ENCODE results near the gene HSD17B3. TPM values are rescaled to one million over a fixed set of nuclear protein-coding genes. Genes with fewer than 3 reads are reported as not detected.
"Not testable (repeated sequence)": the region's sequence is repeated elsewhere in the genome, so short reads cannot be mapped to it uniquely, and the experiment has no call there.

The HSD17B3 gene
- total RNA-seq, 1 donor from 2014 or later: not detected

DNA sequence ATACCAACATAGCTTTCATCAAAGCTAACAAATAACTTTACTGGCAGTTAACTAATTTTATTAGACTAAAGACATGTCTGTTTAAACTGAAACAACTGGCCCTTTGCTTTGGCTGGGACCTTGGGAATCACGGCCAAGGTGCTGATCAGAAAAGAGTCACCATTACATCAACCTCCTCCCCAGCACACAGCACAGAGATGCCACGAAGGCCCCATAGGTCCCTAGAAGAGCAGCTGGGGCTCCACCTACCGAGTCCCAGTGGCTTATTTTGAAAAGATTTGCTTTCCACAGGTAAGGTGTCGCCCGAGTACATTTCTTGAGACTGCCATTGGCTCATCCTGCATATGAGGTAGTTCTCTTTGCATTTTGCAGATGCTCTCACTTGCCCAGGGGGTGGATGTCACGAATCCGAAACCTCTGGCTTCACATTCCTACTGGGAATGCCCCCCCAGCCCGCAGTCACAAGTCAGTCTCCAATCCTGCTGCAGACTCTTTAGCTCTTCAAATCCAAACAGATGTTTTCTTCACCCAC, 18.8 kb upstream of the HSD17B3 start:
- no peaks in the 10 kb centered on the region for H3K27me3 ChIP-seq (ENCODE audit: control insufficient read depth, insufficient read depth, low read length)
- no peak for DNase-seq (ENCODE audit: low read depth)
- TF ChIP-seq, protein P1, sequence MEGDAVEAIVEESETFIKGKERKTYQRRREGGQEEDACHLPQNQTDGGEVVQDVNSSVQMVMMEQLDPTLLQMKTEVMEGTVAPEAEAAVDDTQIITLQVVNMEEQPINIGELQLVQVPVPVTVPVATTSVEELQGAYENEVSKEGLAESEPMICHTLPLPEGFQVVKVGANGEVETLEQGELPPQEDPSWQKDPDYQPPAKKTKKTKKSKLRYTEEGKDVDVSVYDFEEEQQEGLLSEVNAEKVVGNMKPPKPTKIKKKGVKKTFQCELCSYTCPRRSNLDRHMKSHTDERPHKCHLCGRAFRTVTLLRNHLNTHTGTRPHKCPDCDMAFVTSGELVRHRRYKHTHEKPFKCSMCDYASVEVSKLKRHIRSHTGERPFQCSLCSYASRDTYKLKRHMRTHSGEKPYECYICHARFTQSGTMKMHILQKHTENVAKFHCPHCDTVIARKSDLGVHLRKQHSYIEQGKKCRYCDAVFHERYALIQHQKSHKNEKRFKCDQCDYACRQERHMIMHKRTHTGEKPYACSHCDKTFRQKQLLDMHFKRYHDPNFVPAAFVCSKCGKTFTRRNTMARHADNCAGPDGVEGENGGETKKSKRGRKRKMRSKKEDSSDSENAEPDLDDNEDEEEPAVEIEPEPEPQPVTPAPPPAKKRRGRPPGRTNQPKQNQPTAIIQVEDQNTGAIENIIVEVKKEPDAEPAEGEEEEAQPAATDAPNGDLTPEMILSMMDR (IDR thresholded peaks at IDR 0.05; ENCODE audit: insufficient read depth, low read length, poor library complexity, severe bottlenecking): no peak
- H3K4me3 ChIP-seq (ENCODE audit: low read depth, low read length): no peak overlapping the region
- H3K36me3 ChIP-seq (ENCODE audit: control insufficient read depth, insufficient read depth, low read length): no peaks in the 10 kb centered on the region

DNA sequence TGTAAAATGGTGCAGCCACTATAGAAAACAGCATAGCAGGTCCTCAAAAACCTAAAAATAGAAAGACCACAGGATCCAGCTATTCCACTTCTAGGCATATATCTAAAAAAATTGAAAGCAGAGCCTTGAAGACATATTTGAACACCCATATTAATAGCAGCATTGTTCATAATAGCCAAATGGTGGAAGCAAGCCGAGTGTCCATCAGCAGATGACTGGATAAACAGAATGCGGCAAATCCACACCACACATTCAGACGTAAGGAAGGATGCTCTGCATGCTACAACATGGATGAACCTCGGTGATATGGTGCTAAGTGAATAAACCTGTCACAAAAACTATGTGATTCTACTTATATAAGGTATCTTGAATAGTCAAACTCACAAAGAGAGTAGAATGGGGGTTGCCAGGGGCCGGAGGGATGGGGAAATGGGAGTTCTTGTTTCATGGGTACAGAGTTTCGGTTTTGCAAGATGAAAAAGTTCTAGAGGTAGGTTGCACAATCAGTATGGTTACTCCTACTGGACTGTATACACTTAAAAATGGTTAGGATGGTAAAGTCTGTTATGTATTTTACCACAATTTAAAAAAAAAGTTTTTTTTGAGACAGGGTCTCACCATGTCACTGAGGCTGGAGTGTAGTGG, 17.1 kb upstream of the HSD17B3 start:
- no peaks in the 10 kb centered on the region for H3K36me3 ChIP-seq (ENCODE audit: control insufficient read depth, insufficient read depth, low read length)
- TF ChIP-seq, protein P1 (IDR thresholded peaks at IDR 0.05; ENCODE audit: insufficient read depth, low read length, poor library complexity, severe bottlenecking): no peak
- no peak overlapping the region for H3K4me3 ChIP-seq (ENCODE audit: low read depth, low read length)
- no peaks in the 10 kb centered on the region for H3K27me3 ChIP-seq (ENCODE audit: control insufficient read depth, insufficient read depth, low read length)
- DNase-seq (ENCODE audit: low read depth): no peak

DNA sequence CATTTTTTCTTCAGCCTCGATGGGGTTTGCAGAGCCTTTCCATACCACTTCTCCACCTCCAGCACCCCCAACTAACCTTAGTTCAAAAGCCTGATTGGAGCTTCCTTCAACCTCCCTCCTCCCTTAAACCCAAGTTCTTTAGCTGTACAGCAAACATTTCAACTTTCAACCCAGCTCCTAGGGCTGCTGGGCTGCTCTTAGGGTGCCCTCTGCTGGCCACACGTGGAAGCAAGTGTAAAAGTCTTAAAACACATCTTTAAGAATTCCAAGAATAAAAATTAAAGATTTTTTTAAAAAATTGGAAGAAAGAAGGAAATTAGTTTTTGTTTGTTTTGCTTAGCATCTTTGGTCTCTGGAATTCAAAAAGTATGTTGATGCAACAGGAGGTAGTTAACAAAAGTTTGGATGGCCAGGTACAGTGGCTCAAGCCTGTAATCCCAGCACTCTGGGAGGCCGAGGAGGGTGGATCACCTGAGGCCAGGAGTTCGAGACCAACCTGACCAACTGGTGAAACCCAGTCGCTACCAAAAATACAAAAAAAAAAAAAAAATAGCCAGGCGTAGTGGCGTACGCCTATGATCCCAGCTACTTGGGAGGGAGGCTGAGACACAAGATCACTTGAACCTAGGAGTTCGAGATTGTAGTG, 15.5 kb upstream of the HSD17B3 start:
- TF ChIP-seq, protein P1 (IDR thresholded peaks at IDR 0.05; ENCODE audit: insufficient read depth, low read length, poor library complexity, severe bottlenecking): peak; percentile 91
- peak; percentile 28 for DNase-seq (ENCODE audit: low read depth)
- Histone ChIP-seq H3K27me3 (ENCODE audit: control insufficient read depth, insufficient read depth, low read length) (no peaks in the 10 kb centered on the region), H3K36me3 (ENCODE audit: control insufficient read depth, insufficient read depth, low read length) (no peaks in the 10 kb centered on the region), H3K4me3 (ENCODE audit: low read depth, low read length) (no peak overlapping the region)

DNA sequence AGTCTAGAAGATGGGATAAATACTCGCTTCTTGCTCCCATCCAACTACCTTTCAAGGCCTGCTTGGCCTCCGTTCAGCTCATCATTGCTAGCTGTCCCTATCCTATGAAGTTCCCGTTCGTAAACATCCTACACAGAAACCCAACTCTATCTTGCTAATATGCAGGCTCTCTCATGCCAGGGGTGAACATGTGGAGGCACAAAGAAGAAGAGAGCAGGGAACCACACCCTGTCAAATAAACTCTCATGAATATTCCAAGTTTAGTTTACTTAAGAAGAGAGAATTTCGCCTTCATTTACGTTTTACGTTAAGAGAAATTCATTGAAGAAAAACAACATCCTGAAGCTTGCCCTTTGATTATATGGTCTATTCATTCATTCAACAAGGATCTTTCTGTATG, 7.9 kb upstream of the HSD17B3 start:
- DNase-seq (ENCODE audit: low read depth): no peak
- Histone ChIP-seq H3K27me3 (ENCODE audit: control insufficient read depth, insufficient read depth, low read length) (no peaks in the 10 kb centered on the region), H3K4me3 (ENCODE audit: low read depth, low read length) (no peak overlapping the region), H3K36me3 (ENCODE audit: control insufficient read depth, insufficient read depth, low read length) (no peaks in the 10 kb centered on the region)
- TF ChIP-seq, protein P1 (IDR thresholded peaks at IDR 0.05; ENCODE audit: insufficient read depth, low read length, poor library complexity, severe bottlenecking): no peak

DNA sequence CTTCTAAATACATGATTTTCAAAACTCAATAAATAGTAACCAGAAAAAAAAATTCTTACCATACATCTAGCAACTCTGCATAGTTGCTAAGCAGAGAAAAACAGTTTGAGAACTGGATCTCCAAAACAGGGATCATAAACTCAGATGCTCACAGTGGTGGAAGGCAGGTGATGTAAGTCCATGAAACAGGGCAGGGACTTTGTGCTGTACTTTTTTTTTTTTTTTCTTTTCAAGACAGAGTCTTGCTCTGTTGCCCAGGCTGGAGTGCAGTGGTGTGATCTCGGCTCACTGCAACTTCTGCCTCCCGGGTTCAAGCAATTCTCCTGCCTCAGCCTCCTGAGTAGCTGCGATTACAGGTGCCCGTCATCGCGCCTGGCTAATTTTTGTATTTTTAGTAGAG, 5.0 kb upstream of the HSD17B3 start:
- H3K36me3 ChIP-seq (ENCODE audit: control insufficient read depth, insufficient read depth, low read length); H3K4me3 ChIP-seq (ENCODE audit: low read depth, low read length); DNase-seq (ENCODE audit: low read depth); H3K27me3 ChIP-seq (ENCODE audit: control insufficient read depth, insufficient read depth, low read length): not testable (repeated sequence)

DNA sequence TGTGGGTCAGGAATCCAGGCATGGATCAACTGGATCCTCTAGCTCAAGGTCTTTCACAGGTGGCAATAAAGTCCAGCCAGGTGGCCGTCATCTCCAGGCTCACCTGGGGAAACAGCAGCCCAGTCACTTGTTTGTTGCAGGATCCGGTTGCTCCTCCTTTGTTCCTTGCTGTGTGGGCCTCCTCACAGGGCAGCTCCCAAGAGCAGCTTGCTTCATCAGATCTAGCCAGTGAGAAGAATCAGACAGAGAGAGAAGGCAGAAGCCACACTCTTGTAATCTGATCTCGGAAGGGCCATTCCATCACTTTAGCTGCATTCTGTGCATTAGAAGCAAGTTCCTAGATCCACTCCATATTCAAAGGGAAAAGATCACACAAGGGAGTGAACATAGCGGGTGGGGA, 3.2 kb upstream of the HSD17B3 start:
- no peak for DNase-seq (ENCODE audit: low read depth)
- Histone ChIP-seq H3K27me3 (ENCODE audit: control insufficient read depth, insufficient read depth, low read length) (no peaks in the 10 kb centered on the region), H3K4me3 (ENCODE audit: low read depth, low read length) (no peak overlapping the region), H3K36me3 (ENCODE audit: control insufficient read depth, insufficient read depth, low read length) (no peaks in the 10 kb centered on the region)
- TF ChIP-seq, protein P1 (IDR thresholded peaks at IDR 0.05; ENCODE audit: insufficient read depth, low read length, poor library complexity, severe bottlenecking): no peak
